WTC11 (cell line): ENCODE data around the gene MAZ. TPM values are rescaled to one million over a fixed set of nuclear protein-coding genes. Genes with fewer than 3 reads are reported as not detected.

Experiments
- ATF6 ChIP-seq: sonication (generic); formaldehyde crosslinking; IDR thresholded peaks from 2 replicates; pipeline ENCODE4 v1.8.1; 2023; ENCODE audit warnings: mild to moderate bottlenecking, missing genetic modification reagents
- CBFB ChIP-seq: sonication (generic); formaldehyde crosslinking; IDR thresholded peaks from 2 replicates; pipeline ENCODE4 v1.8.1; 2022; ENCODE audit warnings: mild to moderate bottlenecking, low read depth, missing genetic modification reagents
- E2F5 ChIP-seq: sonication (generic); formaldehyde crosslinking; IDR thresholded peaks from 2 replicates; pipeline ENCODE4 v1.8.1; 2022; ENCODE audit warnings: mild to moderate bottlenecking, moderate library complexity, missing genetic modification reagents
- ERG ChIP-seq: fragments of 250-450 bp; sonication (Bioruptor Pico); IDR thresholded peaks from 2 replicates; pipeline ENCODE4 v1.8.0; 2021; ENCODE audit warnings: mild to moderate bottlenecking
- ESRRA ChIP-seq: sonication (generic); formaldehyde crosslinking; IDR thresholded peaks from 2 replicates; pipeline ENCODE4 v1.8.1; 2022; ENCODE audit warnings: mild to moderate bottlenecking, missing genetic modification reagents, borderline replicate concordance
- FOXJ3 ChIP-seq: sonication (generic); formaldehyde crosslinking; IDR thresholded peaks from 2 replicates; pipeline ENCODE4 v1.9.0; 2021; ENCODE audit warnings: missing genetic modification reagents, mild to moderate bottlenecking, borderline replicate concordance
- FOXP4 ChIP-seq: sonication (generic); formaldehyde crosslinking; IDR thresholded peaks from 2 replicates; pipeline ENCODE4 v1.8.0; 2022; ENCODE audit warnings: mild to moderate bottlenecking, missing genetic modification reagents
- GRHL2 ChIP-seq: fragments of 250-450 bp; sonication (Bioruptor Pico); IDR thresholded peaks from 2 replicates; pipeline ENCODE4 v1.8.0; 2022; ENCODE audit warnings: mild to moderate bottlenecking, moderate library complexity; ENCODE audit not compliant: insufficient replicate concordance, severe bottlenecking
- HMGXB4 ChIP-seq: sonication (generic); formaldehyde crosslinking; IDR thresholded peaks from 2 replicates; pipeline ENCODE4 v1.8.1; 2023; ENCODE audit warnings: mild to moderate bottlenecking, moderate library complexity, missing genetic modification reagents
- KAT7 ChIP-seq: sonication (generic); formaldehyde crosslinking; IDR thresholded peaks from 2 replicates; pipeline ENCODE4 v1.8.1; 2023; ENCODE audit warnings: missing genetic modification reagents, mild to moderate bottlenecking, borderline replicate concordance
- MLX ChIP-seq: sonication (generic); formaldehyde crosslinking; IDR thresholded peaks from 2 replicates; pipeline ENCODE4 v1.8.1; 2023; ENCODE audit warnings: mild to moderate bottlenecking, missing genetic modification reagents, moderate library complexity
- NR1H2 ChIP-seq: sonication (generic); formaldehyde crosslinking; IDR thresholded peaks from 2 replicates; pipeline ENCODE4 v1.9.0; 2021; ENCODE audit warnings: mild to moderate bottlenecking, moderate library complexity, missing genetic modification reagents
- PRDM15 ChIP-seq: sonication (generic); formaldehyde crosslinking; IDR thresholded peaks from 2 replicates; pipeline ENCODE4 v1.8.0; 2022; ENCODE audit warnings: missing genetic modification reagents
- SMAD3 ChIP-seq: sonication (generic); formaldehyde crosslinking; IDR thresholded peaks from 2 replicates; pipeline ENCODE4 v1.8.0; 2022; ENCODE audit warnings: missing genetic modification reagents, mild to moderate bottlenecking, borderline replicate concordance
- SP1 ChIP-seq: sonication (generic); formaldehyde crosslinking; conservative IDR thresholded peaks from 2 replicates; pipeline ENCODE4 v1.8.1; 2022; ENCODE audit warnings: missing genetic modification reagents
- TEAD1 ChIP-seq: sonication (generic); formaldehyde crosslinking; IDR thresholded peaks from 2 replicates; pipeline ENCODE4 v1.8.0; 2022; ENCODE audit warnings: mild to moderate bottlenecking, missing genetic modification reagents
- TEAD4 ChIP-seq: sonication (generic); formaldehyde crosslinking; IDR thresholded peaks from 2 replicates; pipeline ENCODE4 v1.8.0; 2022; ENCODE audit warnings: mild to moderate bottlenecking, missing genetic modification reagents
- USF2 ChIP-seq: sonication (generic); formaldehyde crosslinking; IDR thresholded peaks from 2 replicates; pipeline ENCODE4 v1.8.1; 2023; ENCODE audit warnings: mild to moderate bottlenecking, missing genetic modification reagents, moderate library complexity
- ZBTB21 ChIP-seq: sonication (generic); formaldehyde crosslinking; IDR thresholded peaks from 2 replicates; pipeline ENCODE4 v1.8.1; 2023; ENCODE audit warnings: mild to moderate bottlenecking, missing genetic modification reagents, borderline replicate concordance
- ZMAT4 ChIP-seq: fragments of 250-450 bp; sonication (Bioruptor Pico); IDR thresholded peaks from 2 replicates; pipeline ENCODE4 v1.9.0; 2021; ENCODE audit warnings: mild to moderate bottlenecking
- ZNF121 ChIP-seq: sonication (generic); formaldehyde crosslinking; IDR thresholded peaks from 2 replicates; pipeline ENCODE4 v1.8.0; 2023; ENCODE audit warnings: missing genetic modification reagents
- ZNF396 ChIP-seq: fragments of 250-450 bp; sonication (Bioruptor Pico); IDR thresholded peaks from 2 replicates; pipeline ENCODE4 v1.8.0; 2021; ENCODE audit warnings: mild to moderate bottlenecking, moderate library complexity, borderline replicate concordance
- total RNA-seq: library from RNA; stranded (reverse); gene quantifications from 3 replicates; pipeline ENCODE4 v1.2.3, GENCODE V29; 2021

MAZ gene
- total RNA-seq, 1 experiment from 2014 or later: 405 TPM

GRCh38 chr16:29790183-29790948 lies 16.0 kb upstream of the MAZ start, which contains the start of gene KIF22 (continued):
- TF ChIP-seq ERG (CRISPR knock-in tag): no peak
- TF ChIP-seq PRDM15 (CRISPR knock-in tag): 0 out of 2 replicates have a peak, but pooled peaks have one; percentile 21
- no peak for TF ChIP-seq NR1H2 (CRISPR knock-in tag)
- TF ChIP-seq FOXP4 (CRISPR knock-in tag): no peak; the same call in 1 of the 2 replicates
- TF ChIP-seq KAT7 (CRISPR knock-in tag): peak; percentile 33; the same call in 1 of the 2 replicates
- TF ChIP-seq ZBTB21: no peak
- no peak for TF ChIP-seq FOXJ3 (CRISPR knock-in tag)
- TF ChIP-seq USF2 (CRISPR knock-in tag): no peak
- TF ChIP-seq SP1: peak; percentile 98
- no peak for TF ChIP-seq GRHL2 (CRISPR knock-in tag)
- peak; percentile 78 for TF ChIP-seq SMAD3
- peak; percentile 94 for TF ChIP-seq HMGXB4 (CRISPR knock-in tag)
- TF ChIP-seq ZMAT4 (CRISPR knock-in tag): no peak
- TF ChIP-seq TEAD1: no peak
- TF ChIP-seq ATF6 (CRISPR knock-in tag): no peak
- peak; percentile 81; the same call in 1 of the 2 replicates for TF ChIP-seq CBFB (CRISPR knock-in tag)
- no peak for TF ChIP-seq ZNF121
- peak; percentile 64; the same call in 1 of the 2 replicates for TF ChIP-seq E2F5
- no peak for TF ChIP-seq ZNF396 (CRISPR knock-in tag)
- no peak for TF ChIP-seq MLX (CRISPR knock-in tag)
- no peak for TF ChIP-seq TEAD4 (CRISPR knock-in tag)
- no peak for TF ChIP-seq ESRRA (CRISPR knock-in tag)
